Left lung (tissue), 10 donors: ENCODE measurements around the gene FBXW4. TPM values are rescaled to one million over a fixed set of nuclear protein-coding genes. Genes with fewer than 3 reads are reported as not detected.

Source experiments
- ATAC-seq: fragments of 200-7000 bp; cut with Tn5 transposase; one replicate; pipeline ENCODE4 v1.9.1; 2020; ENCODE audit warnings: moderate library complexity
- DNase-seq, 4 donors: peaks; one replicate each; pipeline ENCODE4 v3.0.0-alpha.2; 2013 to 2020
- H3K27ac ChIP-seq, 2 donors: fragments of 200-600 bp; sonication (generic) in 1 of 2; one replicate each; pipeline versions ENCODE4 v1.5.0 to v1.8.0; 2020 to 2021
- H3K27me3 ChIP-seq, 2 donors: fragments of 200-600 bp; sonication (generic) in 1 of 2; one replicate each; pipeline versions ENCODE4 v1.5.0 to v1.8.0; 2020 to 2021
- H3K36me3 ChIP-seq, 2 donors: fragments of 200-600 bp; sonication (generic) in 1 of 2; one replicate each; pipeline versions ENCODE4 v1.5.0 to v1.8.0; 2020 to 2021
- H3K4me1 ChIP-seq, 2 donors: fragments of 200-600 bp; one replicate each; pipeline ENCODE4 v1.8.0; 2021
- H3K4me3 ChIP-seq, 2 donors: fragments of 200-600 bp; sonication (generic) in 1 of 2; one replicate each; pipeline versions ENCODE4 v1.5.0 to v1.8.0; 2020 to 2021; ENCODE audit warnings: mild to moderate bottlenecking in 1 of 2
- H3K9me3 ChIP-seq, 2 donors: fragments of 200-600 bp; sonication (generic) in 1 of 2; one replicate each; pipeline versions ENCODE4 v1.5.0 to v1.8.0; 2020 to 2021
- intact Hi-C, 2 donors: fragments of 100-400 bp; cut with DNase I; formaldehyde crosslinking; loops; one replicate each; pipeline versions ENCODE4 v1.11.2 to v1.14.2; 2022
- polyA plus RNA-seq, 6 donors: library from polyadenylated mRNA; unstranded; fragments of 120-200 nt; gene quantifications; one replicate each; pipeline ENCODE4 v1.2.1, GENCODE V29; 2013; ENCODE audit not compliant: insufficient read length in 6 of 6
- total RNA-seq, 2 donors: library from RNA; stranded (reverse); fragmentation: NEBNext Ultra II Directional; extraction: Animal tissue kit (Norgen Biotek cat#: 25700); gene quantifications; one replicate each; pipeline ENCODE4 v1.2.1, GENCODE V29; 2021
- TF ChIP-seq, protein P1 (sequence below), 2 donors: fragments of 200-600 bp; sonication (generic) in 1 of 2; IDR thresholded peaks; one replicate each; pipeline versions ENCODE4 v1.5.0 to v1.8.0; 2021; ENCODE audit warnings: antibody characterized with exemption in 2 of 2
- donor health status: DM: no; HTN: yes; CAD: no.
- donor health status: DM: no; HTN: no; CAD: no.

The FBXW4 gene
- total and polyA plus RNA-seq, 8 donors, result 40.0 to 57.0 (median 52.6) TPM

DNA sequence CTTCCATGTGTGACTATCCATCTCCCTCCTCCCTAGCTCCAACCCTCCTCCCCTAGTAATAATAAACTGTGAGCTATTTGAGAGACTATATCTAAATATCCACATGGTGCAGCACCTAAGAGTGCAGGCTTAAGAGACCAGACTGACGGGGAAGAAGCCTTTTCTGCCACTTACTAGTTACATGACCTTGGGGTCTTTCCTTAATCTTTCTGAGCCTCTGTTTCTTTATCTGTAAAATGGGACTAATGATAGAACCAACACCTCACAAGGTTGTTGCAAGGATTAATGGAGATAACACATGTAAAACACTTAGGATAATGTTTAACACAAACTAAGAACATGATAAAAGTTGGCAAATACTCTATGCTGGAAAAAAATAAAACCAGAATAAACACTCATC, 37.1 kb upstream of the FBXW4 start:
- no peaks in the 10 kb centered on the region for H3K36me3 ChIP-seq
- TF ChIP-seq, protein P1, sequence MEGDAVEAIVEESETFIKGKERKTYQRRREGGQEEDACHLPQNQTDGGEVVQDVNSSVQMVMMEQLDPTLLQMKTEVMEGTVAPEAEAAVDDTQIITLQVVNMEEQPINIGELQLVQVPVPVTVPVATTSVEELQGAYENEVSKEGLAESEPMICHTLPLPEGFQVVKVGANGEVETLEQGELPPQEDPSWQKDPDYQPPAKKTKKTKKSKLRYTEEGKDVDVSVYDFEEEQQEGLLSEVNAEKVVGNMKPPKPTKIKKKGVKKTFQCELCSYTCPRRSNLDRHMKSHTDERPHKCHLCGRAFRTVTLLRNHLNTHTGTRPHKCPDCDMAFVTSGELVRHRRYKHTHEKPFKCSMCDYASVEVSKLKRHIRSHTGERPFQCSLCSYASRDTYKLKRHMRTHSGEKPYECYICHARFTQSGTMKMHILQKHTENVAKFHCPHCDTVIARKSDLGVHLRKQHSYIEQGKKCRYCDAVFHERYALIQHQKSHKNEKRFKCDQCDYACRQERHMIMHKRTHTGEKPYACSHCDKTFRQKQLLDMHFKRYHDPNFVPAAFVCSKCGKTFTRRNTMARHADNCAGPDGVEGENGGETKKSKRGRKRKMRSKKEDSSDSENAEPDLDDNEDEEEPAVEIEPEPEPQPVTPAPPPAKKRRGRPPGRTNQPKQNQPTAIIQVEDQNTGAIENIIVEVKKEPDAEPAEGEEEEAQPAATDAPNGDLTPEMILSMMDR (IDR thresholded peaks at IDR 0.05), result no peak
- intact Hi-C loops, result no loop called here
- no peaks in the 10 kb centered on the region for H3K4me1 ChIP-seq
- ATAC-seq (no peak), DNase-seq (no peak)
- peaks cover 0 to 10% of the 10 kb centered on the region in 2 donors for H3K27me3 ChIP-seq
- H3K27ac ChIP-seq, result no peak overlapping the region
- no peak overlapping the region for H3K4me3 ChIP-seq
- H3K9me3 ChIP-seq, result no peaks in the 10 kb centered on the region

DNA sequence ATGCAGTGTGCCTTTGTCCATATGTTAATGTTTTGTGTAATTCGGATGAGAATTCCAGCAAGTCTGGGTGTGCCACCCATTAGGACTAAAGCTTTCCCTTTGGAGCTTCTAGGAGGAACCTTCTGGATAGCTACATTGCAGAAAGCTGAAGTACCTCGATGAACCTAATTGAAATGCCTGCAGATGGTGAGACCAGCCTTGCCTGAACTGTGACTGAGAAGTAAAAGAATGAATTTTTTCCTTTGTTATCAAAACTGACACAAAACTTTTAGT, 31.1 kb upstream of the FBXW4 start:
- no peaks in the 10 kb centered on the region for H3K9me3 ChIP-seq
- H3K4me1 ChIP-seq, result no peaks in the 10 kb centered on the region
- ATAC-seq, result no peak
- no peak overlapping the region for H3K4me3 ChIP-seq
- TF ChIP-seq, protein P1 (IDR thresholded peaks at IDR 0.05), result no peak
- no peak overlapping the region for H3K27ac ChIP-seq
- no peaks in the 10 kb centered on the region for H3K36me3 ChIP-seq
- H3K27me3 ChIP-seq, result no peaks in the 10 kb centered on the region
- no peak for DNase-seq
- intact Hi-C loops, result no loop called here

DNA sequence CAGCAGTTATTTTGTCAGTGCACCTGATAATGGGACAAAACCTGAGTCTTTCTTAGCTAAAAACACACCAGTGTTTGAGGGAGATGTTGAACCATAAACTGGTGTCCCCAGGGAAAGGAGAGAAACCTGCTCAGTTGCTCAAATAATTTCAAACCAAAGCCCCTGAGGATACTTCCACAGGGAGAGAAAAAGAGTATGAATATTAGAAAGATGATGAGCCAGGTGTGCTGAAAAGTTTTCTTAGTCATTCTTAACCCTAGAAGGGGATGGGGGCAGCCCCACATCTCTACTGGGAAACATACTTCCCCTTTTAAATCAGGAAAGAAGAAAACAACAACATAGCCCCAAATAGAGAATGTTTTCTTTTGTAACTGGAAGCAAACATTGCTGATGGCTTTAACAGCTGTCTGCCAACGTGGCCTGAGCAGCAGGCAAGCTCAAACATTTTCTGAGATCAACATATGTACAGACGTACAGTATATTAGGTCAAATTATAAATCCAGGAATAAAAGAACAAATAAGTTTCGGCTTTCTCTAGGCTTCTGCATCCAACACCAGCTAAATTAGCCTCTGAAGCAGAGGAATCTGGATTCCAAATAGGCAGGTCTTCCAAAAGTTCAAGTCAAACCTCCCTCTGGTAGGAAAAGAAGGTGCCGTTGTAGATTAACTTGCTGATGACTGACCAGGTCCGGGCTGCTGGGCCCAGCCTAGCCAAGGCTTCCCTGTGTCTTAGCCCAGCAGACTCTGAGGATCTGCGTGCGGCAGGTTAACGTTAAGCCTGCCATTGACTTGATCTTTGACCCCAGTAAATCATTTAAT, 30.5 kb upstream of the FBXW4 start:
- no peaks in the 10 kb centered on the region for H3K36me3 ChIP-seq
- no peak overlapping the region for H3K4me3 ChIP-seq
- no peaks in the 10 kb centered on the region for H3K9me3 ChIP-seq
- no peak overlapping the region for H3K27ac ChIP-seq
- no peaks in the 10 kb centered on the region for H3K27me3 ChIP-seq
- DNase-seq (peak in 2 of 4 donors; percentile 29 to 43), ATAC-seq (no peak)
- no peaks in the 10 kb centered on the region for H3K4me1 ChIP-seq
- intact Hi-C loops, result no loop called here
- TF ChIP-seq, protein P1 (IDR thresholded peaks at IDR 0.05), result no peak

DNA sequence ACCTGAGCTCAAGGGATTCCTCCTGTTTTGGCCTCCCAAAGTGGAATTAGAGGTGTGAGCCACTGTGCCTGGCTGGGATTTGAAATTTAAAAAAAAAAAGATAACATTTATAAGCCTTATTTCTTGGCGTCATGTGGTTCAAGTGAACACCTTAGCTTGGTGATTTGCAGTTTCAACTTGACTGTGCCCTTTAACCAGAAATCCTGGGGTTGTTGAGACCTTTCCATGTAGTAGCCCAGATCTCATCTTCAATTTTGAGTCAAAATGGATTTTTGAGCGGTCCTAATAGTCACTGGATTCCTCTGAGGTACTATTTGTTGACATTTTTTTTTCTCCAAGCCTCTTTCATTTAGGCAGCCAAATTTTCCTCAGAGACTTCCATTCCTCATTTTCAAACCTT, 29.5 kb upstream of the FBXW4 start:
- Histone ChIP-seq H3K4me1 (no peaks in the 10 kb centered on the region), H3K36me3 (no peaks in the 10 kb centered on the region), H3K27ac (no peak overlapping the region), H3K9me3 (no peaks in the 10 kb centered on the region), H3K27me3 (no peaks in the 10 kb centered on the region), H3K4me3 (no peak overlapping the region)
- TF ChIP-seq, protein P1 (IDR thresholded peaks at IDR 0.05), result no peak
- ATAC-seq (no peak), DNase-seq (no peak)
- intact Hi-C loops, result no loop called here

DNA sequence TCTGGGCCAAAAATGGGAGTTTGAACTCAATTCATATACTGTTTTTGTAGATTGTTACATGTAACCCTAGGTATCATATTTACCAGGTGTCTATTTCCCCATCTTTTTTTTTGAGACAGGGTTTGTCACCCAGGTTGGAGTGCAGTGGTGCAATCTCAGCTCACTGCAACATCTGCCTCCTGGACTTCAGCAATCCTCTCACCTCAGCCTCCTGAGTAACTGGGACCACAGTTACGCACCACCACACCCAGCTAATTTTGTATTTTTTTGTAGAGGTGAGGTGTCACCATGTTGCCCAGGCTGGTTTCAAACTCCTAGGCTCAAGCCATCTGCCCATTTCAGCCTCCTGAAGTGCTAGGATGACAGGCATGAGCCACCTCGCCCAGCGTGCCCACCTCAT, 28.2 kb upstream of the FBXW4 start:
- no peaks in the 10 kb centered on the region for H3K9me3 ChIP-seq
- no peak for ATAC-seq
- no peaks in the 10 kb centered on the region for H3K27me3 ChIP-seq
- no peak overlapping the region for H3K4me3 ChIP-seq
- H3K4me1 ChIP-seq, result no peaks in the 10 kb centered on the region
- no peaks in the 10 kb centered on the region for H3K36me3 ChIP-seq
- intact Hi-C loops, result no loop called here
- TF ChIP-seq, protein P1 (IDR thresholded peaks at IDR 0.05), result no peak
- H3K27ac ChIP-seq, result no peak overlapping the region
- no peak for DNase-seq
